Central memory CD8-positive, alpha-beta T cell (primary cell): ENCODE data around the gene SNUPN.
A peak's percentile ranks its signal among the peaks of the same experiment; 100 is the strongest.
"Not testable (repeated sequence)": the region's sequence is repeated elsewhere in the genome, so short reads cannot be mapped to it uniquely, and the experiment has no call there.

Experiments
- ATAC-seq: fragments of 150-1000 bp; cut with Tn5 transposase; replicated peaks from 2 replicates; pipeline ENCODE4 v1.10.0; 2022; ENCODE audit warnings: mild to moderate bottlenecking, moderate FRiP score, moderate number of reproducible peaks; ENCODE audit not compliant: poor library complexity, severe bottlenecking; ENCODE audit errors: extremely low read depth
- DNase-seq, 2 donors: peaks; one replicate each; pipeline ENCODE4 v3.0.0; 2021; ENCODE audit warnings: low spot score in 2 of 2
- H3K27ac Mint-ChIP-seq: one replicate; pipeline ENCODE4 v1.8.0; 2022; ENCODE audit warnings: low read depth, mild to moderate bottlenecking, moderate library complexity, mixed read lengths
- H3K27me3 Mint-ChIP-seq: one replicate; pipeline ENCODE4 v1.8.0; 2022; ENCODE audit warnings: mixed read lengths
- H3K36me3 Mint-ChIP-seq: one replicate; pipeline ENCODE4 v1.8.0; 2022; ENCODE audit warnings: mild to moderate bottlenecking, moderate library complexity, mixed read lengths; ENCODE audit not compliant: insufficient read depth
- H3K4me1 Mint-ChIP-seq: one replicate; pipeline ENCODE4 v1.8.0; 2022; ENCODE audit warnings: mixed read lengths
- H3K4me3 Mint-ChIP-seq: one replicate; pipeline ENCODE4 v1.8.0; 2022; ENCODE audit warnings: mild to moderate bottlenecking, moderate library complexity, mixed read lengths
- H3K9me3 Mint-ChIP-seq: one replicate; pipeline ENCODE4 v1.8.0; 2022; ENCODE audit warnings: mixed read lengths

The SNUPN gene

GRCh38 chr15:75578173-75578947 lies 47.2 kb downstream of the SNUPN start:
- peak; percentile 51 for ATAC-seq
- peak overlapping the region; percentile 94 for H3K4me3 Mint-ChIP-seq
- H3K9me3 Mint-ChIP-seq: no peaks in the 10 kb centered on the region
- peak overlapping the region; percentile 85 for H3K27ac Mint-ChIP-seq
- DNase-seq: peak in 1 of 2 donors; percentile 10
- no peaks in the 10 kb centered on the region for H3K27me3 Mint-ChIP-seq
- peaks cover 30% of the 10 kb centered on the region for H3K4me1 Mint-ChIP-seq
- peaks cover 9% of the 10 kb centered on the region for H3K36me3 Mint-ChIP-seq

GRCh38 chr15:75577401-75578172 lies 47.9 kb downstream of the SNUPN start:
- ATAC-seq (no peak), DNase-seq (no peak)
- peak overlapping the region; percentile 94 for H3K4me3 Mint-ChIP-seq
- peaks cover 36% of the 10 kb centered on the region for H3K4me1 Mint-ChIP-seq
- peak overlapping the region; percentile 85 for H3K27ac Mint-ChIP-seq
- no peaks in the 10 kb centered on the region for H3K27me3 Mint-ChIP-seq
- peaks cover 9% of the 10 kb centered on the region for H3K36me3 Mint-ChIP-seq
- H3K9me3 Mint-ChIP-seq: no peaks in the 10 kb centered on the region

GRCh38 chr15:75573648-75574384 lies 51.7 kb downstream of the SNUPN start:
- DNase-seq (no peak), ATAC-seq (no peak)
- Mint-ChIP-seq H3K36me3 (peaks cover 9% of the 10 kb centered on the region), H3K27me3 (no peaks in the 10 kb centered on the region), H3K9me3 (no peaks in the 10 kb centered on the region), H3K4me1 (peaks cover 39% of the 10 kb centered on the region), H3K27ac (peak overlapping the region; percentile 29), H3K4me3 (no peak overlapping the region)

- Mint-ChIP-seq H3K27ac (no peak overlapping the region), H3K4me1 (peaks cover 28% of the 10 kb centered on the region), H3K36me3 (peaks cover 1% of the 10 kb centered on the region), H3K27me3 (no peaks in the 10 kb centered on the region), H3K4me3 (no peak overlapping the region), H3K9me3 (no peaks in the 10 kb centered on the region)
- ATAC-seq (no peak), DNase-seq (no peak)
Measured at GRCh38 chr15:75570126-75570845, 55.2 kb downstream of the SNUPN start.

- peaks cover 11% of the 10 kb centered on the region for H3K4me1 Mint-ChIP-seq
- no peak overlapping the region for H3K4me3 Mint-ChIP-seq
- H3K27me3 Mint-ChIP-seq: no peaks in the 10 kb centered on the region
- ATAC-seq: no peak
- no peak for DNase-seq
- peaks cover 8% of the 10 kb centered on the region for H3K36me3 Mint-ChIP-seq
- H3K9me3 Mint-ChIP-seq: no peaks in the 10 kb centered on the region
- no peak overlapping the region for H3K27ac Mint-ChIP-seq
Measured at GRCh38 chr15:75565062-75565970, 60.2 kb downstream of the SNUPN start.

- Mint-ChIP-seq H3K27ac (no peak overlapping the region), H3K4me3 (no peak overlapping the region), H3K36me3 (peaks cover 10% of the 10 kb centered on the region), H3K27me3 (no peaks in the 10 kb centered on the region), H3K4me1 (no peaks in the 10 kb centered on the region), H3K9me3 (no peaks in the 10 kb centered on the region)
- DNase-seq (no peak), ATAC-seq (no peak)
Measured at GRCh38 chr15:75561888-75562287, 63.6 kb downstream of the SNUPN start.

GRCh38 chr15:75559360-75559759 lies 66.2 kb downstream of the SNUPN start:
- not testable (repeated sequence) for DNase-seq, ATAC-seq, H3K4me1 Mint-ChIP-seq, H3K27ac Mint-ChIP-seq, H3K4me3 Mint-ChIP-seq, H3K36me3 Mint-ChIP-seq, H3K9me3 Mint-ChIP-seq, H3K27me3 Mint-ChIP-seq

GRCh38 chr15:75558955-75559354 lies 66.6 kb downstream of the SNUPN start:
- not testable (repeated sequence) for H3K36me3 Mint-ChIP-seq, H3K27me3 Mint-ChIP-seq, H3K27ac Mint-ChIP-seq, H3K4me3 Mint-ChIP-seq, DNase-seq, ATAC-seq, H3K9me3 Mint-ChIP-seq, H3K4me1 Mint-ChIP-seq

- H3K4me3 Mint-ChIP-seq: no peak overlapping the region
- H3K4me1 Mint-ChIP-seq: peaks cover 12% of the 10 kb centered on the region
- DNase-seq: no peak
- H3K27ac Mint-ChIP-seq: no peak overlapping the region
- H3K27me3 Mint-ChIP-seq: no peaks in the 10 kb centered on the region
- no peaks in the 10 kb centered on the region for H3K9me3 Mint-ChIP-seq
- H3K36me3 Mint-ChIP-seq: peaks cover 4% of the 10 kb centered on the region
- no peak for ATAC-seq
Measured at GRCh38 chr15:75554717-75555116, 70.8 kb downstream of the SNUPN start.

- peaks cover 1% of the 10 kb centered on the region for H3K36me3 Mint-ChIP-seq
- no peak for DNase-seq
- no peak overlapping the region for H3K4me3 Mint-ChIP-seq
- peaks cover 17% of the 10 kb centered on the region for H3K4me1 Mint-ChIP-seq
- no peak overlapping the region for H3K27ac Mint-ChIP-seq
- no peaks in the 10 kb centered on the region for H3K27me3 Mint-ChIP-seq
- no peak for ATAC-seq
- H3K9me3 Mint-ChIP-seq: no peaks in the 10 kb centered on the region
Measured at GRCh38 chr15:75553659-75554058, 71.9 kb downstream of the SNUPN start.

- no peaks in the 10 kb centered on the region for H3K9me3 Mint-ChIP-seq
- H3K27ac Mint-ChIP-seq: no peak overlapping the region
- H3K36me3 Mint-ChIP-seq: peaks cover 1% of the 10 kb centered on the region
- no peak overlapping the region for H3K4me3 Mint-ChIP-seq
- no peaks in the 10 kb centered on the region for H3K27me3 Mint-ChIP-seq
- ATAC-seq (no peak), DNase-seq (no peak)
- peaks cover 17% of the 10 kb centered on the region for H3K4me1 Mint-ChIP-seq
Measured at GRCh38 chr15:75551091-75551490, 74.4 kb downstream of the SNUPN start.
